TTC549 (cell line): ENCODE measurements around the gene BEND6.
"Not testable (repeated sequence)": the region's sequence is repeated elsewhere in the genome, so short reads cannot be mapped to it uniquely, and the experiment has no call there.

Source experiments
- FAIRE-seq: peaks from 2 replicates; lab custom pipeline; 2012; peaks lifted over from hg19 to GRCh38; lab: Jason Lieb, UNC

Gene BEND6

DNA sequence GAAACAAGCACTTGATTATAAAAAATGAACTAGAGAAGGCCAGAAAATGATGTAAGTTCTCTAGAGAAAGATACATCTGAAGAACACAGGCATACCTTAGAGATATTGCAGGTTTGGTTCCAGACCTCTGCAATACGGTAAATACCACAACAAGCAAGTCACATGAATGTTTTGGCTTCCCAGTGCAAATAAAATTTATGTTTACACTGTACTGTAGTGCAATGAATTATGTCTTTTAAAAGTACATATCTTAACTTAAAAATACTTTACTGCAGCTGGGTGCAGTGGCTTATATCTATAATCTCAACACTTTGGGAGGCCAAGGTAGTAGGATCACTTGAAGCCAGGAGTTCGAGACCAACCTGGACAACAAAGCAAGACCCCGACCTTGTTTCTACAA lies 80.6 kb downstream of the BEND6 start:
- no peak for FAIRE-seq

DNA sequence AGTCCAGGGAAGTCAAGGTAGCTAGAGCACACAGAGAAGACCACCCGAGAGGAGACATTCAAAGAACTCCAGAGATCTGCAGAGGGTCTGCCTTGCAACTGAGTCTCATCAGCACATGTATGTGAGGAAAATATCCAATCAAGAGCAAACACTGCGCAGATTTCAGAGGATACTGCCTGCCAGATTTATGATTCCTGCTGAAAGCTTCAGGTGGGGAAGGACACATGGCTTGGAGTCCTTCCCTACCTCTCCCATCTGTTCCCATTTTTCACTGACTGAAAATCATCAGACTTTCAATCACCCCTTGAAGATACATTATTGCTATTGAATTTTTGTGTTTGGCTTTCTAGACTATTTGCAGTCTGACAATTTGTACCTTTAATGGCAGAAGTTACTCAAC lies 84.0 kb downstream of the BEND6 start:
- FAIRE-seq, result no peak

DNA sequence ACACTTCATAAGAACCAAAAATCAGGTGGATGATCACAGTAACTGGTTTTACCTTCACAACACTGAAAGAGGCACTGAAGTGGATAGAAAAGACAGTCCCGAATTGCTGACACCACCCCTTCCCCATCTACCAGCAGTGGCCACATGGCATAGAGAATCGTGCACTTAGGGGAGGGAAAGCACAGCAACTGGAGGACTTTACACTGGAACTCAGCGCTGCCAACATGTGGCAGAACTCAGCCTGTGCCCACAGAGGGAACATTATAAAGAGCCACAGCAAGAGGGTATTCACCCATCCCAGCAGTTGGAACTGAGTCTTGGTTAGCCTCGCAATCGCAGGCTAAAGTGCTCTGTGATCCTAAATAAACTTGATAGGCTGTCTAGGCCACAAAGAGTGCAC lies 85.1 kb downstream of the BEND6 start:
- FAIRE-seq, result no peak

DNA sequence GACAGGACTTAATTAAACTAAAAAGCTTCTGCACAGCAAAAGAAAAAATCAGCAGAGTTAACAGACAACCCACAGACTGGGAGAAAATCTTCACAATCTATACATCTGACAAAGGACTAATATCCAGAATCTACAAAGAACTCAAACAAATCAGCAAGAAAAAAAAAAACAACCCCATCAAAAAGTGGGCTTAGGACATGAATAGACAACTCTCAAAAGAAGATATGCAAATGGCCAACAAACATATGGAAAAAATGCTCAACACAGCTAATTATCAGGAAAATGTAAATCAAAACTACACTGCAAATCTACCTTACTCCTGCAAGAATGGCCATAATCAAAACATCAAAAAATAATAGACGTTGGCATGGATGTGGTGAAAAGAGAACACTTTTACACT lies 89.2 kb downstream of the BEND6 start:
- not testable (repeated sequence) for FAIRE-seq

DNA sequence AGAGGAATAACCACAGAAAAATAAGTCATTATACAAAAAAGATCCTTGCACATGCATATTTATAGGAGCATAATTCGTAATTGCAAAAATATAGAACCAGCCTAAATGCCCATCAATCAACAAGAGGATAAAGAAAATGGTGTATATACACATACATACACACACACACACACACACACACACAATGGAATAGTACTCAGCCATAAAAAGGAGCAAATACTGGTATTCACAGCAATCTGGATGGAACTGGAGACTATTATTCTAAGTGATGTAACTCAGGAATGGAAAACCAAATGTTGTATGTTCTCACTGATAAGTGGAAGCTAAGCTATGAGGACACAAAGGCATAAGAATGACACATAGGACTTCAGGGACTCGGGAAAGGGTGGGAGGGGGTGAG lies 89.7 kb downstream of the BEND6 start:
- FAIRE-seq, result no peak

DNA sequence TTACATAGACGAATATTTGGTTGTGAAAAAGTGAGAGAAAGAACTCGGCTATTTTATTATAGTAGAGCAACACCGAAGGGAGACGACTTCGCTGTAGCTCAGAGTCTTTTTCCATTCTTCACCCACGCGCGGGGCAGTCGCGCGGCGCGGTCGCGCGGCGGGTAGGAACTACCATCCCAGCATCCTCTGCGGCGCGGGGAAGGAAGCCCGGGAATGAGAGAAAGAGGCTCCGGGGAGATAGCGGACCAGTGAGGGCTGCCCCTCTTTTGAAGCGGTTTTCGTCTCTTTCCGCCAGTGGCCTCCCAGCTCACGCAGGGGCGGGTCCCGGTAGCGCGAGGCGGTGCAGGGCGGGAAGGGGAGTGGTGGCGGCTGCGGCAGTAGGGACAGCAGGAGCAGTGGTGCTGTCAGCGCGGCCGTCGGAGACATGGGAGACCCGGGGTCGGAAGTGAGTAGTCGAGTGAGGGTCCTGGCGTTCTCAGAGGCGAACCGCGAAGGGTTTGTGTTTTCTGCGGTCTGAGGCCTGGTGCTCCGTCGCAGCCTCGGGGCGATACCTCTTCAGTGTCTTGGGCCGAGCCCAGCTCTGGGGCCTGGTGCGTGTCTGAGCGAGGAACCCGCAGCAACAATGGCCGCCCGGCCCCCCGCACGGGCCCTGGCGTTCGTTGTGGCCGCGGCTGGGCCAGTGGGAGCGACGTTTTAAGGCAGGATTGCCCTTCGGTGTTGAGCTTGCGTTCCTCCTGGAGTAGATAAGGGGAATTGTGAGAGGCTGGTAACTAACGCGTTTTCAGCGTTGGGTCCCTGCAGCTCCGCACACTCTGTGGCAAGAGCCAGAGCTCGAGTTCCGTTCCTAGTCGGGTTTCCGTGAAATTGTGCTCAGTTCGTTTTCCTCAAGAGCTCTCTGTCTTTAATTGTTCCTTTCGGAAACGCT lies 91.7 kb downstream of the BEND6 start, which contains the start of gene KIAA1586:
TSS of gene KIAA1586 (plus strand) at position 362 of the 925 bp plus-strand sequence. CDS start at position 425, 63 bp downstream.
- FAIRE-seq, result not testable (repeated sequence)

DNA sequence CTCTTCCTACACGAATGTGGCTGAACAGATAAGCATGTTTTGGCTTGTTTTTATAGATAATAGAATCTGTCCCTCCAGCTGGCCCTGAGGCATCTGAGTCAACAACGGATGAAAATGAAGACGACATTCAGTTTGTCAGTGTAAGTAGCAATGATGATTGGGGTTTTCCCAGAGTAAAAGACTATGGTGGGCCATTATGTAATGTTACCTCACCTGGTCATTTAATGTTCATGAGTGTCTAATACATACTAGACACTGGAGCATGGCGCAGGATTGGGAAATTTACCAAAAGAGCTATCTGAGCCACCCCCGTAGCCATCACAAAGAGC lies 92.3 kb downstream of the BEND6 start:
- FAIRE-seq, result not testable (repeated sequence)

DNA sequence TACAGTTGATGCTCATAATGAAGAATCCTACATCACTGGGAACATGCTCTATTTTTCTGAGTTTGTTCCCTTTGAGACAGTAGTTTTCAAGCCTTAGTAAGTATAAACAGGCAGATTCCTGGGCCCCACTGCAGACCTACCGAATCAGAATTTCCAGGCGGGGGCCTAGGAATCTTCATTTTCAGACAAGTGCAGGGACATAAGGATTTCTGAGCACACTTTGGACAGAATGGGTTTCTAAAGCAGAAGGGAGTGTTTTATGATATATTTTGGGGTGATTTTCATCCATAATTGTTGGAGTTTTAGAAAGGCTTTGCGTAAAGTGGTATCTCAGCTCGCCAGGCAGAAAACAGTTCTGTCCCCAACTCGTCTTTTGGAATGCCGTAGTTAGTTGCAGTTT lies 93.0 kb downstream of the BEND6 start:
- not testable (repeated sequence) for FAIRE-seq

DNA sequence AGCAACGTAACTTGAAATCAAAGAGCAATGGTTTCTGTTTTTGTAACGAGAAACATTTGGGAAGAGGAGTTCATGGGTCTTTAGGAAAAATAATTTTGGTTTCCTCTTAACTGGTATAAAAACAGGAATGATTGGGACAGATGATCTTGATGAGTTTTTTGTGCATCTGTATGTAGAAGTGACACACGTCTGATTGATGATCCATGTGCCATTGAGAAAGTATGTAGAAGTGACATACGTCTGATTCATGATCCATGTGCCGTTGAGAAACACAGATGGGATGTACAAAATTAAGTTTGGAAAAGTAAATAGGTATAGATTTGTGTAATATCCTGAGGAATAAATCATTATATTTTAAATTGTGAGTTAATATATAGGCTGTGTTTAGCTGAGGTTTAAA lies 93.7 kb downstream of the BEND6 start:
- FAIRE-seq, result no peak

DNA sequence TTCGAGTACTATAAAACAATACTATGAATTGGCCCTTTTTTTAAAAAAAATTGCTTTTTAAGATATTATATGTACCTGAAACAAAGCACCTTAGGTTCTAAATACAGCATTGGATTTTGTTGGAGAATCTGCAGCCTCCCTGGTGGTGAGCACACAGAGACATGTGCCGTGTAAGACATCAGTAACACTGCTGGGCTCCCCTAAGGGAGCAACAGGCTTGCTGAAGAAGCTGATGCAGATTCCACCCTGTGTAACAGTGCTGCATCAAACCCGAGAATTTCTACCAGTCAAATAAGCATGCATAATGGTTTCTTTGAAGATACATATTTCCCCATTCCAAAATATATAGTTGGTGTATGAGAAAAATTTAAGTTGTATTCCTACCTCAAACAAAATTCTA lies 108.9 kb downstream of the BEND6 start:
- no peak for FAIRE-seq

DNA sequence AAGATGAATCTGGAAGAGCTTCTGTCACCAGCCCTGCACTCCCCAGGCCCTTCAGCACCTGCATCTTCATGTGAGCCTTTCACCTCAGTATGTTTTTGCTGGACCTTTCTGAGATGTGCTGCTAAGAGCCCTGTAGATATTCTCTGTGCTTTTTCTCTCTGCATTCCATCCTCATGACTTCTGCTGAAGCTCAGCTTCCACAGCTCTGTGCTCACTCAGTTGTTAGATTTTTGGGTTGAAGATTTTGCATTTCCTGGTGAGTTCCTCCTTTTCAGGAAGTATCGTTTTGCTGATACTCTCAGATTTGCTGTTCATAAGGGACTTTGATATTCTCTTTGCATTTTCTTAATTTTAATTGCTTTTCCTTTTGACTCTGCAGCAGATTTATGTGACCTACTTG lies 109.9 kb downstream of the BEND6 start:
- no peak for FAIRE-seq

DNA sequence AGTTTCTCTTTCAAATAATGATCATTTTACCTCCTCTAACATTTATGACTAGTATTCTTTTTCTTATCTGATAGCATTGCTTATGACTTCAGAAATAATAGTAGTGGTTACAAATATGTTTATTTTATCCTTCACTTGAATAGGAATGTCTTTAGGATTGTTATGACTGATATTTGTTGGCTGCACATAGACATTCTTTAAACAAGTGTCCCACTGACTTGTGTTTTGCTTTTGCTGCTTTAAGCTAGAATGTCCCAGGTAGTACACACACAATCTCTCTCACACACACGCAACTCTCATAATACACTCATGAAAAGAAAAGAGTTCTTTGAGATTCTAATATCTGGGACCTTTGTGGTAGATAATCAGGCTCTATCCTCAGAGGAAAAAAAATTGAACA lies 113.2 kb downstream of the BEND6 start:
- no peak for FAIRE-seq

DNA sequence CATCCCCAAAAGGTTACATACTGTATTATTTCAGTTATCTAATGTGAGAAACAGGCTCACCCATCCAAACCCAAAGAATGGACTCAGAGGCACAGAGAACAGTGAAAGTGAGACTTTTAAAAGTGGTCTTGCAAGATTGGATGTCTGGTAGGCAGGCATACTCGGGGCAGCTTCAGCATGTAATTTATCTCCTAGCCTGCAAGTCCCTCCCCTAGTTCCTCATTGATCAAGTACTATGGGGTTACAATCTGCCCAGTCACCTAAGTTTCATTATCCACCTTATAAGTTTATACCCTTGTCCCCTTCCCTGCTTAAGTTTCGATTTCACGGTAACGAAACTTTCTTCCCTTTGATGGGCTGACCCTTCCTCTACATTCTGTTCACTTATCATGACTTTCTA lies 114.3 kb downstream of the BEND6 start:
- FAIRE-seq, result no peak

DNA sequence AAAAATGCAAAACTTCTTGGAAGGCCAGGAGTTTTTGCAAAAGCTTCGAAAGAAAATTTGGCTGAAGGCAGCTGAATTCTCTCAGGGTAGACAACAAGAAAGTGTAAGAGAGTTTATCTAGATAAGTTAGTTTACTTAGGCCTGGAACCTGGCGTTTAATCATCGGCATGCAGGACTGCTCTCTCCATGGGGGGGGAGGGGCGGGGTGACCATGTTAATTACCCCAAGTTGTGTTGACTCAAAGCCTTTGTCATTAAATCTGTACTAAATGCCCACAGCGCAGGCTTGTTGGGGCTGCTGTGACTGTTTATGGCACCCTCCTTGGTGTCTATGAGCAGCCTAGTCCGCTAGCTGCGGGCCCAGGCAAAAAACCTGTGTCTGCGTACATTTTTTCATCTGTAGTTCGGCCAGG lies 115.0 kb downstream of the BEND6 start:
- FAIRE-seq, result no peak

DNA sequence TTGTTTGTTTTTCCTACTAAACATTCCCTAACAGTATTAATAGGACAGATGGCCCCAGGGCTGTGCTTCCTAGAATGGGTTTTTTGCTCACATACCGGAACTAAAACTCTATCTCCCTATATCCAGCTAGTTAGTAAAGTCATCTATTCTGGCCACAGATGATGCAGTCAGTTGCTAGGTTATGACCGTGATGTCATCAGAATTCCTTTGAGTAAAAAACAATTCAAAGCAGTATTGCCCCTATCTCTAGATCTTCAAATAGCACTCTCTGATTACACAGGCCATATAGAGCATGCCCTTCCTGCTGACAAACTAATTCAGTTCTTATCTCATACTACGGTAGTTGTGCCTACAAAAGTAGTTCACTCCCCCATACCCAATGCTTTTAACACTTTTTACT lies 117.2 kb downstream of the BEND6 start:
- no peak for FAIRE-seq

DNA sequence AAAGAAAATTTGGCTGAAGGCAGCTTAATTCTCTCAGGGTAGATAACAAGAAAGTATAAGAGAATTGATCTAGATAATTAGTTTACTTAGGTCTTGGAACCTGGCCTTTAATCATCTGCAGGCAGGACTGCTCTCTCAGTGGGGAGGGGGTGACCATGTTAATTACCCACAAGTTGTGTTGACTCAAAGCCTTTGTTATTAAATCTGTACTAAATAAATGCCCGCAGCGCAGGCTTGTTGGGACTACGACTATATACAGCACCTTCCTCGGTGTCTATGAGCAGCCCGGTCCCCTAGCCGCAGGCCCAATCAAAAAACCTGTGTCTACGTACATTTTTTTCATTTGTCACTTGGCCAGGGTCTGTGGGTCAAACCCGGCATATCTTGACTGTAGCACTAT lies 119.5 kb downstream of the BEND6 start:
- FAIRE-seq, result no peak

DNA sequence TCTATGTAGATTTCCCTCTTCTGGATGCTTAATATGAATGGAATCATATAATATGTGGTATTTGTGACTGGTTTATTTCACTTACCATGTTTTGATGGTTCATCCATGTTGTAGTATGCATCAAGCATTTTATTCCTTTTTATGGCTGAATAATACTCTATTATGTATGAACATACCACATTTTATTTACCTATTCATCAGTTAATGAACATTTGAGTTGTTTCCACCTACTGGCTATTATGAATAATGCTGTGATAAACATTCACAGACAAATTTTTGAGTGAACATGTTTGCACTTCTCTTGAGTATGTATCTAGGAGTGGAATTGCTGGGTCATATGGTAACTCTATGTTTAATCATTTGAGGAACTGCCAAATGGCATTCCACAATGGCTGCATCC lies 120.2 kb downstream of the BEND6 start:
- FAIRE-seq, result no peak
